GM21737 (cell line): ENCODE data around the gene NANOS1.

Source experiments
- ATAC-seq: cut with Tn5 transposase; IDR thresholded peaks from one replicate; pipeline ENCODE4 v1.9.1; 2021; ENCODE audit warnings: mild to moderate bottlenecking, moderate library complexity; ENCODE audit not compliant: unreplicated experiment

The NANOS1 gene

GRCh38 chr10:119055472-119055871 is 26.0 kb downstream of the NANOS1 start:
- ATAC-seq = no peak

- no peak for ATAC-seq
These were observed 28.5 kb downstream of the NANOS1 start for GRCh38 chr10:119058010-119058409.

GRCh38 chr10:119059557-119059956 is 30.0 kb downstream of the NANOS1 start:
- no peak for ATAC-seq

GRCh38 chr10:119060107-119060506 is 30.6 kb downstream of the NANOS1 start:
- ATAC-seq = no peak

- no peak for ATAC-seq
These were observed 31.8 kb downstream of the NANOS1 start for GRCh38 chr10:119061352-119061751.

- ATAC-seq = no peak
These were observed 32.4 kb downstream of the NANOS1 start for GRCh38 chr10:119061926-119062325.

- ATAC-seq = no peak
These were observed 41.1 kb downstream of the NANOS1 start for GRCh38 chr10:119070395-119071165.

- no peak for ATAC-seq
These were observed 44.1 kb downstream of the NANOS1 start for GRCh38 chr10:119073584-119073983.

GRCh38 chr10:119078422-119079179 is 49.1 kb downstream of the NANOS1 start:
- ATAC-seq = no peak

GRCh38 chr10:119079599-119080520 is 50.3 kb downstream of the NANOS1 start:
- peak; percentile 61 for ATAC-seq

- ATAC-seq = peak; percentile 78
These were observed 51.2 kb downstream of the NANOS1 start, which contains the start of gene EIF3A for GRCh38 chr10:119080521-119081259. TSS of gene EIF3A (minus strand) at chr10:119080817. CDS start at chr10:119080676, 141 bp downstream.
